DND-41 (cell line): ENCODE results near the gene LCE7A.

ENCODE experiments used
- ATAC-seq: fragments of 200-7000 bp; cut with Tn5 transposase; 3 replicates; pipeline ENCODE4 v1.9.1; 2021; ENCODE audit warnings: low read depth; ENCODE audit not compliant: insufficient read depth
- DNase-seq: peaks from one replicate; pipeline ENCODE4 v3.0.0-alpha.2; 2020
- H2AFZ ChIP-seq: 2 replicates; pipeline ENCODE4 v1.6.0; 2012; ENCODE audit warnings: low read depth, low read length
- H3K27ac ChIP-seq: 2 replicates; pipeline ENCODE4 v1.5.1; 2012; ENCODE audit warnings: low read length, inconsistent platforms
- H3K27me3 ChIP-seq: fragments of 200-600 bp; sonication (generic); 2 replicates; pipeline ENCODE4 v1.6.0; 2012; ENCODE audit warnings: low read length, mild to moderate bottlenecking, inconsistent platforms; ENCODE audit not compliant: insufficient read depth, poor library complexity
- H3K36me3 ChIP-seq: 2 replicates; pipeline ENCODE4 v1.5.1; 2012; ENCODE audit warnings: low read length, inconsistent platforms; ENCODE audit not compliant: insufficient read depth
- H3K4me1 ChIP-seq: 2 replicates; pipeline ENCODE4 v1.5.1; 2012; ENCODE audit warnings: mild to moderate bottlenecking, low read length; ENCODE audit not compliant: insufficient read depth
- H3K4me2 ChIP-seq: 2 replicates; pipeline ENCODE4 v1.6.0; 2012; ENCODE audit warnings: mild to moderate bottlenecking, moderate library complexity, low read length, inconsistent platforms; ENCODE audit not compliant: insufficient read depth
- H3K4me3 ChIP-seq, 2 experiments: fragments of 200-600 bp in 1 of 2; shearing (Covaris generic) in 1 of 2; 2 replicates each; pipeline ENCODE4 v1.5.1; 2012 to 2016; ENCODE audit warnings: inconsistent platforms in 2 of 2, low read length in 2 of 2, mild to moderate bottlenecking in 2 of 2, low read depth in 1 of 2, moderate library complexity in 1 of 2
- H3K79me2 ChIP-seq: 2 replicates; pipeline ENCODE4 v1.6.0; 2012; ENCODE audit warnings: low read length, inconsistent platforms; ENCODE audit not compliant: insufficient read depth
- H3K9ac ChIP-seq: 2 replicates; pipeline ENCODE4 v1.6.0; 2012; ENCODE audit warnings: low read depth, mild to moderate bottlenecking, inconsistent platforms, low read length, moderate library complexity
- H3K9me3 ChIP-seq: 2 replicates; pipeline ENCODE4 v1.5.1; 2012; ENCODE audit warnings: low read length, moderate library complexity, mild to moderate bottlenecking, inconsistent platforms; ENCODE audit not compliant: insufficient read depth, severe bottlenecking
- H4K20me1 ChIP-seq: 2 replicates; pipeline ENCODE4 v1.6.0; 2012; ENCODE audit warnings: low read length; ENCODE audit not compliant: insufficient read depth
- EZH2 ChIP-seq: IDR thresholded peaks from 3 replicates; pipeline ENCODE4 v1.6.1; 2012; ENCODE audit warnings: borderline replicate concordance, low read depth, mild to moderate bottlenecking, moderate library complexity, low read length, inconsistent platforms; ENCODE audit not compliant: severe bottlenecking
- TF ChIP-seq, protein P1 (sequence below): IDR thresholded peaks from 2 replicates; pipeline ENCODE4 v1.5.1; 2012; ENCODE audit warnings: borderline replicate concordance, low read length, moderate library complexity, mild to moderate bottlenecking; ENCODE audit not compliant: poor library complexity, severe bottlenecking; ENCODE audit errors: extremely low read depth

Gene LCE7A

DNA sequence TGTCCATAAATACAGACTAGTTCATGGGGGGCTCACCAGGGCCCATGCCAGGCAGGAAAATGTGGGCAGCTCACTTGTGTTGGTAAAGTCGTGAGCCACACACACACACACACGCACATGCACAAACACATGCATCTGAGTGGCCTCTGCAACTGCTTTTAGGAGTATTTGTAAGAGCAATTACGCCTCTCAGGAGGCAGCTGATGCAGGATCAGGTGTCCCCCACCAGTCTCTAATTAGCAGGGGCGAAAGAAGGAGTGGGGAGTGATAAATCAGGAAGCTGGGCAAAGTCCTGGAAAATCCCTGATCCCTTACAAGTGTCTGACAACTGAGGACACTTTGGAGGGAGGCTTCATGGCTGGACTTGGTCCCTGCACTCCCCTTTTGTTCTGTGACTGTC lies 42.8 kb downstream of the LCE7A start:
- H3K9me3 ChIP-seq, result no peaks in the 10 kb centered on the region
- DNase-seq, result no peak
- no peak overlapping the region for H2AFZ ChIP-seq
- no peaks in the 10 kb centered on the region for H3K36me3 ChIP-seq
- ATAC-seq, result no peak
- H4K20me1 ChIP-seq, result no peaks in the 10 kb centered on the region
- no peak overlapping the region for H3K4me2 ChIP-seq
- H3K27ac ChIP-seq, result no peak overlapping the region
- no peaks in the 10 kb centered on the region for H3K79me2 ChIP-seq
- TF ChIP-seq, protein P1, sequence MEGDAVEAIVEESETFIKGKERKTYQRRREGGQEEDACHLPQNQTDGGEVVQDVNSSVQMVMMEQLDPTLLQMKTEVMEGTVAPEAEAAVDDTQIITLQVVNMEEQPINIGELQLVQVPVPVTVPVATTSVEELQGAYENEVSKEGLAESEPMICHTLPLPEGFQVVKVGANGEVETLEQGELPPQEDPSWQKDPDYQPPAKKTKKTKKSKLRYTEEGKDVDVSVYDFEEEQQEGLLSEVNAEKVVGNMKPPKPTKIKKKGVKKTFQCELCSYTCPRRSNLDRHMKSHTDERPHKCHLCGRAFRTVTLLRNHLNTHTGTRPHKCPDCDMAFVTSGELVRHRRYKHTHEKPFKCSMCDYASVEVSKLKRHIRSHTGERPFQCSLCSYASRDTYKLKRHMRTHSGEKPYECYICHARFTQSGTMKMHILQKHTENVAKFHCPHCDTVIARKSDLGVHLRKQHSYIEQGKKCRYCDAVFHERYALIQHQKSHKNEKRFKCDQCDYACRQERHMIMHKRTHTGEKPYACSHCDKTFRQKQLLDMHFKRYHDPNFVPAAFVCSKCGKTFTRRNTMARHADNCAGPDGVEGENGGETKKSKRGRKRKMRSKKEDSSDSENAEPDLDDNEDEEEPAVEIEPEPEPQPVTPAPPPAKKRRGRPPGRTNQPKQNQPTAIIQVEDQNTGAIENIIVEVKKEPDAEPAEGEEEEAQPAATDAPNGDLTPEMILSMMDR, result no peak
- TF ChIP-seq EZH2, result no peak
- H3K4me3 ChIP-seq, result no peak overlapping the region
- no peaks in the 10 kb centered on the region for H3K4me1 ChIP-seq
- no peak overlapping the region for H3K9ac ChIP-seq
- H3K27me3 ChIP-seq, result peaks cover 18% of the 10 kb centered on the region

DNA sequence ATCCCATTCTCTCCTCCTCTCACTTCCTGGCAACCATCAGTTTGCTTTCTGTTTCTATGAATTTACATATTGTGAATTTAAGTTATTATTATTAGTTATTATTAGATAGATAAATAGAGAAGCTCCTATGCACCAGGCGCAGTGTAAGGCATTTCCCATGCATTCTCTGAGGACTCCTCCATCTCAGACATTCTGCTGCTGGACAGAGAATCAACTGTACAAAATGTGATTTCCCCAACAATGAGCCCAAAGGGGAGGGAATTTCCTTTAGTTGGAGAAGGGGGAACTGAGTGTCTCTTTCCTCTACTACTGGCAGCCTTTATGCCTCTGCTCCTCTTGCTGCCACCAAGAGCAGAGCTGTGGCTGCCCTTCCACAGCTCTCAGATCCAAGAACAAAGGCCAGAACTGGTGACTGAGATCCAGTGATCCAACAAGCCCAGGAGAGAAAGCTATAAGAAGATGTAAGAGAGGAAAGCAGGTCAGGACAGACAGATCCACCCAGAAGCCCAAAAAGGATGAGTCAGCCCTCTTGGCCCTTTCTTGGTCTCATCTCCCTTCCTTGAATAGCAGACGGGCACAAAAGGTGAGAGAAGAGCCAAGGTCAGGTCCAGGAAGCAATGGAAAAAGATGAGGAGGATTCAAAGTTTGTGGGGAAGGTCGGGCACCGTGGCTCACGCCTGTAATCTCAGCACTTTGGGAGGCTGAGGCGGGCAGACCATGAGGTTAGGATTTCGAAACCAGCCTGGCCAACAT lies 45.1 kb downstream of the LCE7A start:
- H3K4me1 ChIP-seq, result no peaks in the 10 kb centered on the region
- H3K27me3 ChIP-seq, result peaks cover 14% of the 10 kb centered on the region
- H3K4me2 ChIP-seq, result no peak overlapping the region
- no peaks in the 10 kb centered on the region for H4K20me1 ChIP-seq
- H2AFZ ChIP-seq, result no peak overlapping the region
- H3K27ac ChIP-seq, result no peak overlapping the region
- no peak for DNase-seq
- no peaks in the 10 kb centered on the region for H3K36me3 ChIP-seq
- no peak for TF ChIP-seq EZH2
- TF ChIP-seq, protein P1, result no peak
- H3K79me2 ChIP-seq, result no peaks in the 10 kb centered on the region
- no peak overlapping the region for H3K4me3 ChIP-seq
- ATAC-seq, result no peak
- no peak overlapping the region for H3K9ac ChIP-seq
- H3K9me3 ChIP-seq, result no peaks in the 10 kb centered on the region

DNA sequence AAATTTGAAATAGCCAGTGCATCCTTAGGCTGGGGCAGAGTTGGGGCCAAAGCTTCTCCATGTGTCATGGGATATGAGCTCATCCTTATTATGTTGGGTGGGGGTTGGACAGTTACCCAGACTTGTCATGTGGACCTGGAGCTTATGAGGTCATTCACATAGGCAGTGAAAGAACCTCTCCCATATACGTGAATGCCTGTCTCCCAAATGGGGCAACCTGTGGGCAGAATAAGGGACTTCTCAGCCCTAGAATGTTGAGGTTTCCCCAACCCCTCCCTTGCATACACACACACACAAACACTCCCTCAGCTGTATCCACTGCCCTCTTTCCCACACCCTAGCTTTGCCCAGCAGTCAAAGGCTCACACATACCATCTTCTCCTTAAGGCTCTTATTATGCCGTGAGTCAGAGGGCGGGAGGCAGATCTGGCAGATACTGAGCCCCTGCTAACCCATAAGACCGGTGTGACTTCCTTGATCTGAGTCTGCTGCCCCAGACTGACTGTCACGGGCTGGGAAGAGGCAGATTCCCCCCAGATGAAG lies 46.3 kb downstream of the LCE7A start:
- peaks cover 14% of the 10 kb centered on the region for H3K27me3 ChIP-seq
- no peak overlapping the region for H2AFZ ChIP-seq
- TF ChIP-seq, protein P1, result no peak
- TF ChIP-seq EZH2, result no peak
- no peak for ATAC-seq
- no peak overlapping the region for H3K9ac ChIP-seq
- no peak overlapping the region for H3K4me2 ChIP-seq
- no peaks in the 10 kb centered on the region for H3K79me2 ChIP-seq
- DNase-seq, result no peak
- H3K36me3 ChIP-seq, result no peaks in the 10 kb centered on the region
- no peak overlapping the region for H3K4me3 ChIP-seq
- no peaks in the 10 kb centered on the region for H3K4me1 ChIP-seq
- H4K20me1 ChIP-seq, result no peaks in the 10 kb centered on the region
- no peak overlapping the region for H3K27ac ChIP-seq
- no peaks in the 10 kb centered on the region for H3K9me3 ChIP-seq
